Astrocyte (in vitro differentiated cells and primary cell): ENCODE measurements around the gene USP9X. TPM values are rescaled to one million over a fixed set of nuclear protein-coding genes. Genes with fewer than 3 reads are reported as not detected.

Experiments used
- DNase-seq: peaks from one replicate; pipeline ENCODE4 v3.0.0-alpha.2; 2010; ENCODE audit warnings: low read depth
- FAIRE-seq: peaks from 2 replicates; lab custom pipeline; 2011; peaks lifted over from hg19 to GRCh38; lab: Jason Lieb, UNC
- H2AFZ ChIP-seq: 2 replicates; pipeline ENCODE4 v1.6.0; 2012; ENCODE audit warnings: low read depth, low read length, inconsistent platforms
- H3K27ac ChIP-seq: 2 replicates; pipeline ENCODE4 v1.5.1; 2011; ENCODE audit warnings: low read depth, low read length, inconsistent platforms
- H3K27me3 ChIP-seq: 2 replicates; pipeline ENCODE4 v1.6.0; 2011; ENCODE audit warnings: low read length, inconsistent platforms; ENCODE audit not compliant: insufficient read depth
- H3K36me3 ChIP-seq: 2 replicates; pipeline ENCODE4 v1.5.1; 2011; ENCODE audit warnings: low read length, inconsistent platforms; ENCODE audit not compliant: insufficient read depth
- H3K4me1 ChIP-seq: 2 replicates; pipeline ENCODE4 v1.5.1; 2011; ENCODE audit warnings: low read length, inconsistent platforms; ENCODE audit not compliant: insufficient read depth
- H3K4me2 ChIP-seq: 2 replicates; pipeline ENCODE4 v1.6.0; 2012; ENCODE audit warnings: low read length, inconsistent platforms
- H3K4me3 ChIP-seq: 2 replicates; pipeline ENCODE4 v1.5.1; 2011; ENCODE audit warnings: low read depth, mild to moderate bottlenecking, low read length, inconsistent platforms; ENCODE audit not compliant: insufficient read depth
- H3K79me2 ChIP-seq: 2 replicates; pipeline ENCODE4 v1.6.0; 2012; ENCODE audit warnings: mild to moderate bottlenecking, low read length, inconsistent platforms; ENCODE audit not compliant: insufficient read depth
- H3K9ac ChIP-seq: 2 replicates; pipeline ENCODE4 v1.6.0; 2012; ENCODE audit warnings: mild to moderate bottlenecking, low read length, inconsistent platforms
- H3K9me3 ChIP-seq: 2 replicates; pipeline ENCODE4 v1.5.1; 2012; ENCODE audit warnings: low read depth, mild to moderate bottlenecking, low read length, inconsistent platforms; ENCODE audit not compliant: insufficient read depth
- H4K20me1 ChIP-seq: 2 replicates; pipeline ENCODE4 v1.6.0; 2012; ENCODE audit warnings: low read length, inconsistent platforms; ENCODE audit not compliant: insufficient read depth
- H3K27ac Mint-ChIP-seq: one replicate; pipeline ENCODE4 v1.8.0; 2021; ENCODE audit warnings: mild to moderate bottlenecking, mixed read lengths; ENCODE audit not compliant: unreplicated experiment
- H3K27me3 Mint-ChIP-seq: one replicate; pipeline ENCODE4 v1.8.0; 2021; ENCODE audit warnings: low read depth, mixed read lengths; ENCODE audit not compliant: unreplicated experiment
- H3K36me3 Mint-ChIP-seq: one replicate; pipeline ENCODE4 v1.8.0; 2021; ENCODE audit warnings: low read depth, mixed read lengths; ENCODE audit not compliant: unreplicated experiment
- H3K4me1 Mint-ChIP-seq: one replicate; pipeline ENCODE4 v1.8.0; 2021; ENCODE audit warnings: low read depth, mixed read lengths; ENCODE audit not compliant: unreplicated experiment
- H3K4me3 Mint-ChIP-seq: one replicate; pipeline ENCODE4 v1.8.0; 2021; ENCODE audit warnings: mild to moderate bottlenecking, moderate library complexity, mixed read lengths; ENCODE audit not compliant: unreplicated experiment
- H3K9me3 Mint-ChIP-seq: one replicate; pipeline ENCODE4 v1.8.0; 2021; ENCODE audit warnings: mild to moderate bottlenecking, mixed read lengths; ENCODE audit not compliant: unreplicated experiment
- CTCF ChIP-seq: IDR thresholded peaks from 2 replicates; pipeline ENCODE4 v1.5.1; 2011; ENCODE audit warnings: low read depth, mild to moderate bottlenecking, inconsistent platforms, low read length, moderate library complexity; ENCODE audit not compliant: insufficient read depth
- EZH2 ChIP-seq: IDR thresholded peaks from 2 replicates; pipeline ENCODE4 v1.6.1; 2012; ENCODE audit warnings: mild to moderate bottlenecking, low read length, inconsistent platforms; ENCODE audit not compliant: insufficient read depth
- total RNA-seq: library from RNA; stranded (reverse); gene quantifications from 2 replicates; pipeline ENCODE4 v1.2.1, GENCODE V29; 2021

USP9X gene
- total RNA-seq, 1 donor from 2014 or later = 112 TPM

GRCh38 chrX:41122664-41123257 lies 37.5 kb downstream of the USP9X start:
- H3K36me3 Mint-ChIP-seq = peaks cover 4% of the 10 kb centered on the region
- Histone ChIP-seq H3K4me3 (no peak overlapping the region), H3K36me3 (no peaks in the 10 kb centered on the region), H3K27me3 (no peaks in the 10 kb centered on the region), H3K9me3 (no peaks in the 10 kb centered on the region), H3K4me2 (no peak overlapping the region), H3K4me1 (no peaks in the 10 kb centered on the region), H4K20me1 (peaks cover 66% of the 10 kb centered on the region), H3K27ac (no peak overlapping the region), H2AFZ (no peak overlapping the region), H3K79me2 (peaks cover 100% of the 10 kb centered on the region), H3K9ac (no peak overlapping the region)
- no peaks in the 10 kb centered on the region for H3K27me3 Mint-ChIP-seq
- FAIRE-seq (no peak), DNase-seq (no peak)
- no peak overlapping the region for H3K27ac Mint-ChIP-seq
- peaks cover 13% of the 10 kb centered on the region for H3K4me1 Mint-ChIP-seq
- H3K9me3 Mint-ChIP-seq = no peaks in the 10 kb centered on the region
- no peak overlapping the region for H3K4me3 Mint-ChIP-seq
- TF ChIP-seq EZH2 = no peak
- TF ChIP-seq CTCF = no peak

GRCh38 chrX:41127477-41128192 lies 42.4 kb downstream of the USP9X start:
- Histone ChIP-seq H3K4me2 (no peak overlapping the region), H3K36me3 (peaks cover 9% of the 10 kb centered on the region), H3K9ac (no peak overlapping the region), H3K27ac (no peak overlapping the region), H3K4me1 (no peaks in the 10 kb centered on the region), H3K79me2 (peaks cover 78% of the 10 kb centered on the region), H3K27me3 (no peaks in the 10 kb centered on the region), H3K4me3 (no peak overlapping the region), H2AFZ (no peak overlapping the region), H3K9me3 (no peaks in the 10 kb centered on the region), H4K20me1 (peaks cover 30% of the 10 kb centered on the region)
- Mint-ChIP-seq H3K4me1 (peaks cover 3% of the 10 kb centered on the region), H3K27ac (no peak overlapping the region), H3K36me3 (peaks cover 4% of the 10 kb centered on the region), H3K27me3 (no peaks in the 10 kb centered on the region), H3K4me3 (no peak overlapping the region), H3K9me3 (no peaks in the 10 kb centered on the region)
- DNase-seq = no peak
- TF ChIP-seq EZH2 (no peak), CTCF (no peak)
- no peak for FAIRE-seq

- Histone ChIP-seq H4K20me1 (peaks cover 20% of the 10 kb centered on the region), H3K4me2 (no peak overlapping the region), H3K4me3 (no peak overlapping the region), H3K27me3 (no peaks in the 10 kb centered on the region), H3K4me1 (no peaks in the 10 kb centered on the region), H3K9me3 (no peaks in the 10 kb centered on the region), H3K79me2 (peaks cover 73% of the 10 kb centered on the region), H3K9ac (no peak overlapping the region), H3K36me3 (peaks cover 13% of the 10 kb centered on the region), H3K27ac (no peak overlapping the region), H2AFZ (no peak overlapping the region)
- H3K4me1 Mint-ChIP-seq = no peaks in the 10 kb centered on the region
- H3K27ac Mint-ChIP-seq = no peak overlapping the region
- H3K36me3 Mint-ChIP-seq = no peaks in the 10 kb centered on the region
- no peaks in the 10 kb centered on the region for H3K27me3 Mint-ChIP-seq
- no peak for TF ChIP-seq CTCF
- no peak for TF ChIP-seq EZH2
- no peak overlapping the region for H3K4me3 Mint-ChIP-seq
- DNase-seq (no peak), FAIRE-seq (no peak)
- H3K9me3 Mint-ChIP-seq = no peaks in the 10 kb centered on the region
These were observed 43.7 kb downstream of the USP9X start for GRCh38 chrX:41128955-41129354.
